Measurements from ENCODE around the gene CFAP20.
"Not testable (repeated sequence)": the region's sequence is repeated elsewhere in the genome, so short reads cannot be mapped to it uniquely, and the experiment has no call there.

CFAP20 gene

DNA sequence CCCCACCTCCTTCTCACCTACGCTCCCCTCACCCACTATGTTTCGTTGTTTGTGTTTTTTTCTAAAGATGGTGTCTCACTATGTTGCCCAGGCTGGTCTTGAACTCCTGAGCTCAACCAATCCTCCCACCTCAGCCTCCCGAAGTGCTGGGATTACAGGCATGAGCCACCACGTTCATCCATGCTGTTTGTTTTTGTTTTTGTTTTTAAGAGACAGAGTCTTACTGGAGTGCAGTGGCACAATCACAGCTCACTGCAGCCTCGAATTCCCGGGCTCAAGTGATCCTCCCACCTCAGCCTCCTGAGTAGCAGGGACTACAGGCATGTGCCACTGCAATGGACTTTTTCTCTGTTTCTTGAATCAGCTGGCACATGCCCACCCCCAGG, 33.6 kb downstream of the CFAP20 start:
- DNase-seq: not testable (repeated sequence)

DNA sequence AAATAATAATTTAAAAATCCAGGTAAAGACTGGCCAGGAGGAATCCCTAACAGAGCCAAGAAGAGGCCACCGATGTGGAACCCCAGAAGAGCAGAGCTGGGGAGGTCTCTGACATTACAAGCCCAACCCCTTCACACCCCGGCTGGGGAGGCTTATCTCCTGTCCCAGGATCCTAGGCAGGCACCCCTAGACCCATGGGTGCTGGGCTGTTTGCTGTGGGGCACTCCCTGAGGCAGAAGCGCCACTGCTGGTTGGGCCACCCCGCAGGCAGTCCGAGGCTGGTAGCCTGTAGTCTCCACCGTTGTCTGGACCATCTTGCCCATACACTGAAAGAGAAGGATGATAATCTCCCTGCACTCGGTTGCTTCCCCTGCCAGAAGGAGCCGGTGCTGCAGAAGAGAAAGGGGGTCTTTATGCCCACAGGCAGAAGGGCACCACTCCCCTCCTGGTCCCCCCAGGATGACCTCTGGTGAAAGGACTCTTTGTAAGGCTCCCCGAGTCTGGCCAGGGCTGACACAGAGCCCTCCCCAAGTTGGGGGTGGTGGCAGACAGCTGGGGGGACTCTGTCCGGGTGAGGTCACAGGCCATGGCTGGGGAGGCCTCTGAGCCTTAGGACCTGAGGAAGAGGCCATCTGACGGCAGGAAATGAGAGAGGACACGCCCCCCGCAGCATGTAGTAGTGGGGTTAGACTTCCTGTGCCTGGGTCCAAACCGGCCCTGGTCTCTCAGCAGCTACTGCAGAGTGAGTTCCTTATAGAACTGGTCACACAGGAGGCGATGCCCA, 34.2 kb downstream of the CFAP20 start:
- no peak for DNase-seq

- DNase-seq: no peak
Observed at GRCh38 chr16:58094026-58094425, 35.2 kb downstream of the CFAP20 start.

DNA sequence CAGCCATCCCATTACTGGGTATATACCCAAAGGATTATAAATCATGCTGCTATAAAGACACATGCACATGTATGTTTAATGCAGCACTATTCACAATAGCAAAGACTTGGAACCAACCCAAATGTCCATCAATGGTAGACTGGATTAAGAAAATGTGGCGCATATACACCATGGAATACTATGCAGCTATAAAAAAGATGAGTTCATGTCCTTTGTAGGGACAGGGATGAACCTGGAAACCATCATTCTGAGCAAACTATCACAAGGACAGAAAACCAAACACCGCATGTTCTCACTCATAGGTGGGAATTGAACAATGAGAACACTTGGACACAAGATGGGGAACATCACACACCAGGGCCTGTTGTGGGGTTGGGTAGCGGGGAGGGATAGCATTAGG, 38.8 kb downstream of the CFAP20 start:
- DNase-seq: not testable (repeated sequence)

- DNase-seq: no peak
Observed at GRCh38 chr16:58088091-58088490, 41.1 kb downstream of the CFAP20 start.

- DNase-seq: no peak
Observed at GRCh38 chr16:58087209-58087913, 41.8 kb downstream of the CFAP20 start.

- DNase-seq: no peak
Observed at GRCh38 chr16:58086381-58087208, 42.6 kb downstream of the CFAP20 start.

GRCh38 chr16:58085584-58086251, 43.5 kb downstream of the CFAP20 start:
- no peak for DNase-seq

DNA sequence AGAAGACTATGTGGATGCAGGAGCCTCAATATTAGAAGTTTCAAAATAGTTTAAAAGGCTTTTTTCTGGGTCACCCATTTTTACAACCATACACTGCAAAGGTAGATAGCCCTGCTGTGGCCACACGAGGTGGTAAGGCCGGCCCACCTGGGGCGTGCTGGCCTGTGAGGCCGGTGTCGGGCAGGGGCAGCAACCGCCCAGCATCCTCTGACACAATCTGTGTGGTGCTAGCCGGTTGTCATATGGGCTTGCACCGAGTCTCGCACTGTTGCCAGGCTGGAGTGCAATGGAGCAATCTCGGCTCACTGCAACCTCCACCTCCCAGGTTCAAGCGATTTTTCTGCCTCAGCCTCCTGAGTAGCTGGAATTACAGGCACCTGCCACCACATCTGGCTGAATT, 44.0 kb downstream of the CFAP20 start:
- DNase-seq: no peak

- DNase-seq: no peak
Observed at GRCh38 chr16:58084635-58085034, 44.5 kb downstream of the CFAP20 start.

GRCh38 chr16:58082381-58082780, 46.8 kb downstream of the CFAP20 start:
- no peak for DNase-seq

- not testable (repeated sequence) for DNase-seq
Observed at GRCh38 chr16:58080657-58081056, 48.5 kb downstream of the CFAP20 start.

GRCh38 chr16:58077796-58078195, 51.4 kb downstream of the CFAP20 start:
- DNase-seq: no peak

- DNase-seq: no peak
Observed at GRCh38 chr16:58076514-58076913, 52.7 kb downstream of the CFAP20 start.

- no peak for DNase-seq
Observed at GRCh38 chr16:58074657-58075056, 54.5 kb downstream of the CFAP20 start.

GRCh38 chr16:58073086-58073485, 56.1 kb downstream of the CFAP20 start:
- DNase-seq: not testable (repeated sequence)

GRCh38 chr16:58072134-58072533, 57.0 kb downstream of the CFAP20 start:
- DNase-seq: not testable (repeated sequence)

GRCh38 chr16:58070585-58070984, 58.6 kb downstream of the CFAP20 start:
- no peak for DNase-seq

Measured in C1 segment of cervical spinal cord (tissue), 14 donors.